GM19455 (cell line): ENCODE data around the gene KICS2.
A peak's percentile ranks its signal among the peaks of the same experiment; 100 is the strongest.
"Not testable (repeated sequence)": the region's sequence is repeated elsewhere in the genome, so short reads cannot be mapped to it uniquely, and the experiment has no call there.

ENCODE experiments used
- ATAC-seq: cut with Tn5 transposase; IDR thresholded peaks from one replicate; pipeline ENCODE4 v1.9.1; 2021; ENCODE audit not compliant: unreplicated experiment

KICS2 gene

DNA sequence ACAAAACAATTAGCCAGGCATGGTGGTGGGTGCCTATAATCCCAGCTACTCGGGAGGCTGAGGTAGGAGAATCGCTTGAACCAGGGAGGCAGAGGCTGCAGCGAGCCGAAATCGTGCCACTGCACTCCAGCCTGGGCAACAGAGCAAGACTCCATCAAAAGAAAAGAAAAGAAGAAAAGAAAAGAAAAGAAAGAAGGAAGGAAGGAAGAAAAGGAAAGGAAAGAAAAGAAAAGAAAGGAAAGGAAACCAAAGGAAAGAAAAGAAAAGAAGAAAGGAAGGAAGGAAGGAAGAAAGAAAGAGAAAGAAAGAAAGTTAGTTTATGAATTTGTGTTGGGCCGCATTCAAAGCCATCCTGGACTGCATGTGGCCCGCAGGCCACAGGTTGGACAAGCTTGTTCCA, 4.5 kb downstream of the KICS2 start:
- not testable (repeated sequence) for ATAC-seq

GRCh38 chr12:64216239-64216638, 5.9 kb downstream of the KICS2 start:
- no peak for ATAC-seq

- ATAC-seq: no peak
These were observed 9.9 kb downstream of the KICS2 start for GRCh38 chr12:64212119-64212746.

- no peak for ATAC-seq
These were observed 14.6 kb downstream of the KICS2 start for GRCh38 chr12:64207453-64207852.

DNA sequence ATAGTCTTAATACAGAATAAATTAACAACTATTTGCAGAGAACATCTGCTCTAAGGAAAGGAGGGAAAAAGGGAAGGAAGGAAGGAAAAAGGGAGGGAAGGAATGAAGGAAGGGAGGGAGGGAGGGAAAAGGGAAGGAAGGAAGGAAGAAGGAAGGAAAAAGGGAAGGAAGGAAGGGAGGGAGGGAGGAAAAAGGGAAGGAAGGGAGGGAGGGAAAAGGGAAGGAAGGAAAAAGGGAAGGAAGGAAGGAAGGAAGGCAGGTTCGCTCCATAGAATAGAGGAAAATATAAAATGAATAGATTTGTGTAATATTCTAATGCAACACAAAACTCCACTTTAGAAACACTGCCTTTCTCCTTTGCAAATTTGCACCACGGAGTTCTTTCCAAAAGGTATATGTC, 16.6 kb downstream of the KICS2 start:
- no peak for ATAC-seq

GRCh38 chr12:64203775-64204174, 18.3 kb downstream of the KICS2 start:
- ATAC-seq: no peak

DNA sequence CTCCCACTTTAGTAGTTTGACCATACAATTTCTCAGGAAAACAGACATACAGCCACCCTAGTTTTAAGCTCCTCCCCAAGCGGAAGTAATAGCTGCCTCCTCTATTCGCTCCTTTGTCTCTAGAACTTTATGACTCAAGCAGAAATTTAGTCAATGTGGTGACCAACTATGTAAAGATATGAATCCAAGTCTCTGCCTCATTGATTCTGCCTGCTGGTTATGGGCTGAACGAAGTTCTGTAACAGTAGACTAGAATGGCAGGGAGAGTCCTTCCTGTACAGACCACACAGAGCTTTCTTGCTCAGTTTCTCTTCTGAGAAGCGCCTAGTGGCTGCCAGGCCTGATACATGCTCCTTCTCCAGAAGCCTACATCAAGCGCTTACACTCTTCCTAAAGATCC, 19.1 kb downstream of the KICS2 start:
- no peak for ATAC-seq

DNA sequence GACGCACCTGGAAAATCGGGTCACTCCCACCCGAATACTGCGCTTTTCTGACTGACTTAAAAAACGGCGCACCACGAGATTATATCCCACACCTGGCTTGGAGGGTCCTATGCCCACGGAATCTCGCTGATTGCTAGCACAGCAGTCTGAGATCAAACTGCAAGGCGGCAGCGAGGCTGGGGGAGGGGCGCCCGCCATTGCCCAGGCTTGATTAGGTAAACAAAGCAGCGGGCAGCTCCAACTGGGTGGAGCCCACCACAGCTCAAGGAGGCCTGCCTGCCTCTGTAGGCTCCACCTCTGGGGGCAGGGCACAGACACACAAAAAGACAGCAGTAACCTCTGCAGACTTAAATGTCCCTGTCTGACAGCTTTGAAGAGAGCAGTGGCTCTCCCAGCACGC, 26.3 kb downstream of the KICS2 start:
- ATAC-seq: not testable (repeated sequence)

DNA sequence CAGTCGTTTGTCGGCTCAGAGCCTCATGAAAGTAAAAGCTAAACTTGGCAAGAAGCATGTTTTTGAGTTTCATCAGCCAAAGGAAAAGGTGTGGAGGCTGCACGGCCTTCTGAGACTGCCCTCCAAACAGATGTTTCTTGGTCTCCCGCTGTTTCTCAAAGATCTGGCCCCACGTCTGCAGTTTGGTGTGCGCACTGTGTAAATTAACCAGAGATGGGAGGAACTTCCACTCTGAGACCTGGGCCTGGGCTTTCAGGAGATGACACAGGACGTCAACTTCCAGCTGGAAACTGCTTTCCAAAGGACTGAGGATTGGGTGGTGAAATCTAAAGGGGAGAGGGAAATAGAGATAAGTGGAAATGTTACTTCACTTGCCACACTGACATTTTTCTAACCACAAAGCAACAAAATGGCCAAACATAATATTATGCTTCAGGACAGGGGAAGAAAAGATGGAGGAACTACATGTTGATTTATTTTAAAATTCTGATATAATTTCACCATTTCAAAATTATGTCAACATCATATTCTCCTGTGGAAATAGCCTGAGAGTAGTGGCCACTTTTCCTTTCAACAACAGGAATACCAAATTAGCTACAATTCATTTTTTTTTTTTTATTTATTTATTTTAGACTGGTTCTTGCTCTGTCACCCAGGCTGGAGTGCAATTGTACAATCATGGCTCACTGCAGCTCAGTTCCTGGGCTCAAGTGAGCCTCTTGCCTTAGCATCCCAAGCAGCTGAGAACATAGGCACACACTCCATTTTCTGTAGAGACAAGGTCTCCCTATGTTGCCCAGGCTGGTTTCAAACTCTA, 27.6 kb downstream of the KICS2 start:
- no peak for ATAC-seq

GRCh38 chr12:64193931-64194330, 28.2 kb downstream of the KICS2 start:
- ATAC-seq: no peak

DNA sequence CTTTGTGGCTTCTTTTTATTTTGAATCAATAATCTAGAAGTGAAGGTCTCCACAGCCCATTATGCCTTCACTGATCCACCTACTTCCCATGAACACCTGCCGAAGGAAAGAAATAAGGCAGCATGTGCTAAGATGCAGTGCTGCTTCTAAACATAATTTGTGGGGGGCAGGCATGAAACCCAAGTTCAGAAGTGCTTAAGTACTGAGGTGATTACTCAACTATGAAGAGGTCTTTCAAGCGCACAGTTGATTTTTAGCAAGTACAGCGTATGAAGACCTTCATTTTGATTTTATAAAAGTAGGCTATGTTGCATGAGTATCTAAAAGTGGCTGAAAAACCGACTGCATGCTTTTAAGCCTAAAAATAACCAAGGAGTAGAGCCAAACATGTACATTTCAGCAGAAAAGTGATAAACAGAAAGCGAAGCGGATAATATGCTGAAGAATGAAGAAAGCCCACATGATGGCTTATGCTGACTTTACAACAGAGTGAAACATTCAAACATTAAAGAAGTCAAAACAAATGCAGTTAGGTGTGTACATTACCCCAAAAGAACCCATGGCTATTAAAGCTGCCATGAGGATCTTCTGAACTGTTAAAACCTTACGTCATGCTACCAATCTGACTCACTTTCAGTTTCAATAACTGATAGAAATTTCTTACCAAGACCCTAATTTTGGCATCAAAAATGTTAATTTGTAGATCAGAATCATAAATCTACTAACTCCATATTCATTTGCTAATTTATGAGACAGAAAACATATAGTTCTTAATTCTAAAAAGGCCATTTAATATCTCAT, 29.3 kb downstream of the KICS2 start:
- peak; percentile 80 for ATAC-seq

DNA sequence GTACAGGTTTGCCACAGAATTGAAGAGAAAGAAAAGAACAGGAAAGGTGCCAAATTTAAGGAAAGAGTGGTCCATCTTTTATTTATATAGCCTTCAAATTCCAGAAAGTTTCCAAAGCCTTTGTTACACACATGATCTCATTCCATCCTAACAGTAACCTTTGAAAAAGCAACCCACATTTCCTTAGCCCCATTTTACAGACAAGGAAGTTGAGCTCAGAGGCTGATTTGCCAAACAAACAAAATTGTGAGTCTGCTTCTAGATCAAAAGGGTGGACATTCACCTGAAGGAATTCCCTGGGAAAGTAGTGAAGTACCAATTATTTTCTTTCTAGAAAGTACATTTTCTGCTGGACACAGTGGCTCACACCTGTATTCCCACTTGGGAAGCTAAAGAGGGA, 32.0 kb downstream of the KICS2 start:
- no peak for ATAC-seq

- no peak for ATAC-seq
These were observed 32.6 kb downstream of the KICS2 start for GRCh38 chr12:64189530-64189929.

DNA sequence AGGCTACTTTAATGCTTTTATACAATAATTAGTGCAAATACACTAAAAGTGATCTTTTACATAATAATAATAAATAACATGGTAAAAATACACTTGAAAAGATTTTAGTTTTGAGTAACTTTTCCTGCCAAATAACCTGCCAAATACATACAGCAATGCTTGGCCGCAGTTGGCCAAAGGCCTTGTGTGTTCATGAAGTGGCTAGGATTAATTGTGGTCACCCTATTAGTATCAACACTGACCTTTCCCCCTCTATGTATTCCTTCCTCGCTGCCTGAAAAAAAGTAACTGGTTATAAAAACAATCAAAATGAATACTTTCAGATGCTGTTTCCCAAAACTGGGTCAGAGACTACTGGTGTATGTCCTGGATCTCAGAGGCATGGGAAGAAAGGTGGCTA, 34.3 kb downstream of the KICS2 start:
- ATAC-seq: no peak

GRCh38 chr12:64187370-64187769, 34.7 kb downstream of the KICS2 start:
- no peak for ATAC-seq

- peak; percentile 85 for ATAC-seq
These were observed 35.3 kb downstream of the KICS2 start for GRCh38 chr12:64186789-64187188.

- ATAC-seq: no peak
These were observed 37.9 kb downstream of the KICS2 start for GRCh38 chr12:64184216-64184615.

DNA sequence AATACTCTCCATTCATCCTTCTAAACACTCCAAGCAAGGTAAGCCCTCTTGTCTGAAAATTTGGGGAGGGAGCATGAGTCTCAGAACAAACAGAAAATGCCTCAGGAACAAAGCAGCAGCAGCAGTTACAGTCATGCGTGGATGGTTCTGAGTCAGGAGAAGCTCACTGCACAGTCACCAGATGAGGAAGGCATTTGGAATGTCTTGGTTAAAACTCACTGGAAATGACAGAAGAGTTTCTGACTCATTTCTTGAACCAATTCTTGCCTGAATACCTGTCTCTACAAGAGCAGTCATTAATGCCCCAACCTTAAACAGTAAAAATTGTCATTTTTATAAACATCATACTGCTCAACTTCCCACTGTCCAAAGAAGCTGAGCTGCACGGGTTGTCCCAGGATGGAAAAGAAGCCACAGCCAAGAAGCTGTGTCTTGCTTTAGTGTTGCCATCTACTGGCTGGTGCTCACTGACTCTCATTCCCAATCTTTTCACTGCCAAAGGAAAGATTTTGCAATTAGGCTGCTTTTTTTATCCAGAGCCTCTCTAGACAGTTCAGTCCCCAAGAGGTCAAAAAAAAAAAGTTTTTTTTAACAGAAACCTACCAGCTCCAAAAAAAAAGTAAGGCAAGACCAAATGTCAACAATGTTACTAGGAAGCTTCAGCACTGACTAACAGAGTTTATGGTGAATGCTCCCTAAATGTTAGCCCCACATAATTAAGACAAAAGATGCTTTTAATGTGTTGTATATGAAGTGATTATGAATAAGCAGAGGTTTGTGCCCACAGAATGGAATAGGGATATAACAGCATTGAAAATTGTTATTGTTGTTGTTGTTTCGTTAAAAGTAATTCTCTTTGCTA, 40.4 kb downstream of the KICS2 start:
- ATAC-seq: no peak

- no peak for ATAC-seq
These were observed 41.1 kb downstream of the KICS2 start for GRCh38 chr12:64180951-64181350.

GRCh38 chr12:64178122-64178521, 44.0 kb downstream of the KICS2 start:
- ATAC-seq: no peak

DNA sequence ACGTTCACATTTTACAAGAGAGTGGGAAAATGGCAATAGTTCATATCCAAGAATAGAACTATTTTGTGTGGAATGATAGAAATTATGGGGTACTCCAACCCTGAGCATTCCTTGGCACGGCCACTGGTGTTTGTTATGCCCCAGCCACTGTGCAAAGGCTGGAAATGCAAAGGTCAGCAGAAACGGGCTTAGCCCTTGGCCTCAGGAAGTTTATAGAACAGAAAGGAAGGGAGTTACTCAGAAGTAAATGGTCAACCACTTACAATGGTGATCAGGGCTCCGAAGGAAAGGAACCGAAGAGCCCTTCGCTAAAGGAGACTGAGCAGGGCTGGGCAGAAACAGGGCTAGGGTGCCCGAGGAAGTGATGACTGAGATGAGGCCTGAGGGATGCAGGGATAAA, 45.1 kb downstream of the KICS2 start:
- no peak for ATAC-seq
